ENCODE data around the gene FOSL2.

- TF ChIP-seq, protein P1, sequence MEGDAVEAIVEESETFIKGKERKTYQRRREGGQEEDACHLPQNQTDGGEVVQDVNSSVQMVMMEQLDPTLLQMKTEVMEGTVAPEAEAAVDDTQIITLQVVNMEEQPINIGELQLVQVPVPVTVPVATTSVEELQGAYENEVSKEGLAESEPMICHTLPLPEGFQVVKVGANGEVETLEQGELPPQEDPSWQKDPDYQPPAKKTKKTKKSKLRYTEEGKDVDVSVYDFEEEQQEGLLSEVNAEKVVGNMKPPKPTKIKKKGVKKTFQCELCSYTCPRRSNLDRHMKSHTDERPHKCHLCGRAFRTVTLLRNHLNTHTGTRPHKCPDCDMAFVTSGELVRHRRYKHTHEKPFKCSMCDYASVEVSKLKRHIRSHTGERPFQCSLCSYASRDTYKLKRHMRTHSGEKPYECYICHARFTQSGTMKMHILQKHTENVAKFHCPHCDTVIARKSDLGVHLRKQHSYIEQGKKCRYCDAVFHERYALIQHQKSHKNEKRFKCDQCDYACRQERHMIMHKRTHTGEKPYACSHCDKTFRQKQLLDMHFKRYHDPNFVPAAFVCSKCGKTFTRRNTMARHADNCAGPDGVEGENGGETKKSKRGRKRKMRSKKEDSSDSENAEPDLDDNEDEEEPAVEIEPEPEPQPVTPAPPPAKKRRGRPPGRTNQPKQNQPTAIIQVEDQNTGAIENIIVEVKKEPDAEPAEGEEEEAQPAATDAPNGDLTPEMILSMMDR (IDR thresholded peaks at IDR 0.05; ENCODE audit: low read length) = no peak
- TF ChIP-seq EZH2phosphoT487 (IDR thresholded peaks at IDR 0.05; ENCODE audit: low read length) = no peak
These were observed 56.4 kb downstream of the FOSL2 start for GRCh38 chr2:28449126-28449487.
